ENCODE data around the gene CD248.
"Not testable (repeated sequence)": the region's sequence is repeated elsewhere in the genome, so short reads cannot be mapped to it uniquely, and the experiment has no call there.

CD248 gene

DNA sequence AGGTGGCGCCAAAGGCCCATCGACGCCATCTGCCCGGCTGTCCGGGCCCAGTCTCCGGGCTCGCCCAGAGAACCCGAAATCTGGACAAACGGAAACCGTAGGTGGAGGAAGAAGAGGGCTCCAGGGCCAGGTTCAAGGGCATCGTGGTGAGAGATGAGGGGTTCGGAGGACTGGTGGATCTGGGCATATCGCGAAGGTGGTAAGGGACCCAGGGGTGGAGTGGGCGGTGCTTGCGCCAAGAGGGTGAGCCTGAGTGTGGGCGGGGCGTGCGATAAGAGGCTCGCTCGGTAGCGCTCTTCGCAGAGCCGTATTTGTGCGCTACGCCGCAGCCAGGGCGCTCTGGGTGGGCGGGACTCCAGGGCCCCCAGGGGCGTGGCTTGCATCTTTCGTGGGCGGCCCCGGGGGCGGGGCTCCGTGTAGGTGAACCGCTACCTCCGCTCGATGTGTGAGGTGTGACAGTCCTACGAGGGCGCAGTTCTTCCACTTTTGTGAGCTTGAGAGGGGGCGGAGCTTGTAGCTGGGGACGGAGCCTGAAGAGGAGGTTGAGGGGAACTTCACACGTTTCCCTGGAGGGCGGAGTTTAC is 4.8 kb downstream of the CD248 start:
- DNase-seq: peak; percentile 98

DNA sequence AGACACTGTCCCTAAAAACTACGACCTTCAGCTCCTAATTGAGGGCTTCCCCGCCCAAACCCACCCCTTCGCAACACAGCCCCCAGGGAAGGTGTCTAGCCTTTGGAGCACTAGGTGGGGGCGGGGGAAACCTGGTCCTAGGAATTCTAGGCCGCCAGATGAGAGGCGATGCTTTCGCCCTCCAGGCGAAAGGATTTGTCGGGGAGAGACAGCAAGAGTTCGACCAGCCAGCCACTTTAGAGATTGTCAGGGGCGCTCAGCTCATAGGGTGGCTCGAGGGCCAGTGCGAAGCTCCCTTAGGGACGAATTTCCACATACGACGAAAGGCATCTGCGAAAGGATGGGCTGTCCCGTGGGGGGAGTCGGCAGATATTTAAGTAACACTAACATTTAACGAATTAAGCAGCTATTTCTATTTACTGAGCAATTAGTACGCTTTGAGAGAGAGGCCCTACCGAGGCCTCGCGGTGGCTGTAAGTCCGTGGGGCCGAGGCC is 5.3 kb downstream of the CD248 start:
- no peak for DNase-seq

DNA sequence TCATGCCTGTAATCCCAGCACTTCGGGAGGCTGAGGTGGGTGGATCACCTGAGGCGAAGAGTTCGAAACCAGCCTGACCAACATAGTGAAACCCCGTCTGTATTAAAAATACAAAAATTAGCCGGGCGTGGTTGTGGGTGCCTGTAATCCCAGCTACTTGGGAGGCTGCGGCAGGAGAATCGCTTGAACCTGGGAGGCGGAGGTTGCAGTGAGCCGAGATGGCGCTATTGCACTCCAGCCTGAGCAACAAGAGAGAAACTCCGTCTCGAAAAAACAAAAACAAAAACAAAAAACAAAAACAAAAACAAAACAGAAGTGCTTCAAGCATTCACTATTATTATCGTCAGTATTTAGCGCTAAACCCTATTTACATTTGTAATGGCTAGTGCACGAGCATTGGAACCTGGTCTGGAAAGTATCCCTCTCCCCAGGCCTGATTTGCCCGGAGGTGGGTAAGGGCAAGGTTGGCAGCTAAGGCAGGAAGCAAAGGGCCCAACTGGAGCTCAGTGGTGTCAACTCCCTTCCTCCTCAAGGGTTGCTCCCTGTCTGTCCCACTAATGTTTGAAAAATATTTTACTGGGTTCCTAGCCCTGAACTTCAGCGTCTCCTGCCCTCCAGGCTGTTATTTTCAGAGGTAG is 5.9 kb downstream of the CD248 start:
- not testable (repeated sequence) for DNase-seq

GRCh38 chr11:66310324-66310723 is 6.5 kb downstream of the CD248 start:
- no peak for DNase-seq

GRCh38 chr11:66309475-66309874 is 7.4 kb downstream of the CD248 start:
- DNase-seq: no peak

- DNase-seq: no peak
These were observed 14.2 kb downstream of the CD248 start for GRCh38 chr11:66302656-66303055.

DNA sequence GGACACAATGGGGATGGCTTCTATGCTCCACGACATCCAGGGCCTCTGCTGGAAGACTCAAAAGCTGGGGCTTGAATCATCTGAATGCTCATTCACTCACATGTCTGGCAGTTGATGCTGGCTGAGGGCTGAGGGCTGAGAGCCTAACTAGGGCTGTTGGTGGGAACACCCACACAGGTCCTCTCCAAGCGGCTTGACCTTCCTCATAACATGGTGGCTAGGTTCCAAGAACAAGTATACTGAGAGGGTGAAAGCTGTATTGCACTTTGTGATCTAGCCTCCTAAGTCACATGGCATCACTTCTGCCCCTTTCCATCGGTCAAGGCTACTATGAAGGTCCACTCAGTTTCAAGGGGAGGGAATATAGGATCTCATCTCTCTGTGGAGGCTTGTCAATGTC is 17.7 kb downstream of the CD248 start:
- no peak for DNase-seq

- DNase-seq: no peak
These were observed 19.2 kb downstream of the CD248 start for GRCh38 chr11:66297610-66298009.

DNA sequence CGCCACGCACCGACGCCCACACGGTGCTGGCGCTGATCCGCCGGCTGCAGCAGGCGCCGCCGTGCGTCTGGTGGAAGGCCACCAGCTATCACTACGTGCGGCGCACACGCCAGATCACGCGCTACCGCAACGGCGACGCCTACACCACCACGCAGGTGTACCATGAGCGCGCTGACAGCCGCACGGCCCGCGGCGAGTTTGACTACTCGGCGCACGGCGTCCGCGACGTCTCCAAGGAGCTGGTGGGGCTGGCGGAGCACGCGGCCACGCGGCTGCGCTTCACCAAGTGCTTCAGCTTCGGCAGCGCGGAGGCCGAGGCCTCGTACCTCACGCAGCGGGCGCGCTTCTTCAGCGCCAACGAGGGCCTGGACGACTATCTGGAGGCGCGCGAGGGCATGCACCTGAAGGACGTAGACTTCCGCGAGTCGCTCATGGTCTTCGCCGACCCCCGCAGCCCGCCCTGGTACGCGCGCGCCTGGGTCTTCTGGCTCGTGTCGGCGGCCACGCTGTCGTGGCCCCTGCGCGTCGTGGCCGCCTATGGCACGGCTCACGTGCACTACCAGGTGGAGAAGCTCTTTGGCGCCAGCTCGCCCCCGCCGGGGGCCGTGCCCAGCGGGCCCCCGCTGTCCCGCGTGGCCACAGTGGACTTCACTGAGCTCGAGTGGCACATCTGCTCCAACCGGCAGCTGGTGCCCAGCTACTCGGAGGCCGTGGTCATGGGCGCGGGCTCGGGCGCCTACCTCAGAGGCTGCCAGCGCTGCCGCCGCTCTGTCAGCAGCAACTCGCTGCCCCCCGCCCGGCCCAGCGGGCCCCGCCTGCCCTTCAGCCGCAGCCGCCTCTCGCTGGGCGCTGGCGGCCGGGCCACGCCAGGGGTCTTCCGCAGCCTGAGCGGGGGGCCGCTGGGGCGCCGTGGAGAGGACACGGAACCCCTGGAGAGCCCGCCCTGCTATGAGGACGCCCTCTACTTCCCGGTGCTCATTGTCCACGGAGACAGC is 21.9 kb downstream of the CD248 start:
- DNase-seq: no peak

- no peak for DNase-seq
These were observed 22.8 kb downstream of the CD248 start for GRCh38 chr11:66293777-66294625.

- DNase-seq: no peak
These were observed 23.5 kb downstream of the CD248 start for GRCh38 chr11:66293352-66293751.

DNA sequence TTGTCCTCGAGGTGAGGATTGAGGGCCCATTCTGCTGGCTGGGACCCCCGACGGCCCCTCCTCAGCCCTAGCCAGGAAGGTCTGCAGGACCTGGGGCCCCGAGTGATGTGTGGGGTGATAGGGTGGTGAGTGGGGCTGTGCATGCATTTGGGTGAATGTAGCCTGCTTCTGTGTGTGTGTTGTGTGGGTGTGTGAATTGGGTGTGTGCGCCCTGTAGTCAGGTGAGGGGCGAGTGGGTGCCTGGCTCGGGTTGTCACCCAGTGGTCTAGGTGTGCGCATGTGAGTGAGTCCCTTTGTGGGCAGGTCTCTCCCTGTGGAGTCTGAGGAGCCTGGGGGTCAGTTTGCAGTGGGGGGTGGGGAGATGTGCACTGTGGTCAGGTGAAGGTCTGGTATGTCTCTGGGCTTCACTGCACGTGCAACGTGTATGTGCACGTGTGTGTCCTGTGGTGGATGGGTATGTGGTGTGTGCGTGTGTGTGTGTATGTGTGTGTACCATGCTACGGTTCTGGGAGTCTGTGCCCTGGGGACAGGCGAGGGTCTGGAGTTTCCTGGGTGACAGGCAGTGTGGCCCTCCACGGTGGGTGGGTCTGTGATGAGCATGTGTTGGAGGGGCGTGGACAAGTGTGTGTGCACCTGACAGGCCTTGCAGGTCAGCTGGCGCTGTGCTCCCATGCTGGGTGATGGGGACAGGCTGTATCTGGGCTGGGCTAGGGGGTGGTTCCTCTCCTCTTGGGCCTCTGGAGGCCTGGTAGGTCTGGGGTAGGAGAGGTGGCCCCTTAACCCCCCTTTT is 24.1 kb downstream of the CD248 start:
- no peak for DNase-seq

DNA sequence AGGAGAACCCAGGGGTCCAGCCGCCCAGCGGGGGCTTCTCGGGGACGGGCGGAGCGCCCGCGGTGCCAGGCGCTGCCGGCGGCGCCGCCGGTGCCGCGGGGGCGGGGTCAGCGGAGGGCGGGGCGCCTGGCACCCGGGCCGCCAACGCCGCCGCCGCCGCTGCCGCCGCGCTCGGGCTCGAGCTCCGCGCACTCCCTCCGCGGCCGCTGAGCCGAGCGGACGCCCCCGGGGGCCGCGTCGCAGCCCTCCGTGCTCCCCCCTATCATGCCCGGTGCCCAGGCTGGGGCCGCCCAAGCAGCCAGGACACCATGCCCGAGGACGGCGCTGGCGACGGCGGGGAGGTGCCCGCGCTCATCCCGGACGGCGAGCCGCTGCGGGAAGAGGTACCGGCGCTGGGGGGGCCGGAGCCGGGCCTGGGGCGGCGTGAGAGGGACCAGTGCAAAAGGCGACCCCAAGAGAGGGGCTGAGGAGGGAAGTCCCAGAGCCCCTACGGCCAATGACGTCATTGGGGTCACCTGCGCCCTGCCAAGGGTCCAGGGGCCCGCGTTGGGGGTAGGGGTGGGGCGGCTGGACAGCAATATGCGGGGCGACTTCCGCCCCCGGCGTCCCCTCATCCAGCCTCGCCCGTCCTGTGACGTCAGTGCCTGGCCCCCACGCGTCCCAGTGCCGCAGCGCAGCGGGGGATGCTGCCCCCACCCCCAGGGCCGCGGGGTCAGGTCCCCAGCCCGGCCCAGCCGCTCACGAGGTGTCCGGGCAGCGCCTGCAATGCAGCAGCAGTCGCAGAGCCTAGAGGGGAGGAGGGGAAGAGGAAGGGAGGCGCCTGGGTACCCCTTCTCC is 24.9 kb downstream of the CD248 start, which contains the start of gene TMEM151A:
TSS of gene TMEM151A (plus strand) at position 189 of the 837 bp plus-strand sequence. CDS start at position 309, 120 bp downstream.
- DNase-seq: no peak

- DNase-seq: no peak
These were observed 25.5 kb downstream of the CD248 start for GRCh38 chr11:66291303-66291705.

- DNase-seq: no peak
These were observed 26.6 kb downstream of the CD248 start for GRCh38 chr11:66290330-66290621.

DNA sequence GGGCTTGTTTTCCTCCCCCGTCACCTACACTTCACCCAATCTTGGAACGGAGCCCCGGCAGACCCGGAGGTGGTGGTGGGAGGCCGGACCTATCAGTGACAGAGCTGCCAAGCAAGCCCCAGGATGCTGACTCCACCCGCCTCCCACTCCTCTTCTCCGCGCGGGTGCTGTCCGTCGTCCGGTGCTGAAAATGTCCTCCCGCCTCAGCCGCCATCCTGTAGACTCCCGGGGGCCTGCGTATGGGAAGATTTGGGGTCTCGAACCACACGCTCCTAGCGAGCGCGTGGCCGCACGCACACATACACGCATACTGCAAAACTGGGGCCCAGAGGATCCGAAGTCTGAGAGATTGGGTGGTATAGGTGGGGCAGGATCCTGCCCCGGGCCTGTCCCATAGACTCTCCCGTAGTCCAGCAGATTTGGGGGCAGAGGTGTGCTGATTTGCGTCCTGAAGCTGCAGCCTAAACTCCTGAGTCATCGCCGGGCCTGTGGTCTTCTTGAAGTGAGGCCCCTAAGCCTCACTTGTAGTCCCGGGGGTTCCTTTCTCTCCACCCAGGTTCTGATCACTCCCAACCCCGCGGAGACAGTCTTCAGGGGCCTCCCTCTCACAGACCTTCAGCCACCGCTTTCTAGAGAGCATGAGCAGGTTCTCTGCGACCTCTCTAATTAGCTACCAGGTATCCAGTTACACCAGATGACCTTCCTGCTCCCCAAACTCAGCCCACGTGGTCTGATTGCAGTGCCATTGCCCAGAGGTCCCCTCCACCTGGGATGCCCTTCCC is 27.1 kb downstream of the CD248 start:
- DNase-seq: peak; percentile 77

DNA sequence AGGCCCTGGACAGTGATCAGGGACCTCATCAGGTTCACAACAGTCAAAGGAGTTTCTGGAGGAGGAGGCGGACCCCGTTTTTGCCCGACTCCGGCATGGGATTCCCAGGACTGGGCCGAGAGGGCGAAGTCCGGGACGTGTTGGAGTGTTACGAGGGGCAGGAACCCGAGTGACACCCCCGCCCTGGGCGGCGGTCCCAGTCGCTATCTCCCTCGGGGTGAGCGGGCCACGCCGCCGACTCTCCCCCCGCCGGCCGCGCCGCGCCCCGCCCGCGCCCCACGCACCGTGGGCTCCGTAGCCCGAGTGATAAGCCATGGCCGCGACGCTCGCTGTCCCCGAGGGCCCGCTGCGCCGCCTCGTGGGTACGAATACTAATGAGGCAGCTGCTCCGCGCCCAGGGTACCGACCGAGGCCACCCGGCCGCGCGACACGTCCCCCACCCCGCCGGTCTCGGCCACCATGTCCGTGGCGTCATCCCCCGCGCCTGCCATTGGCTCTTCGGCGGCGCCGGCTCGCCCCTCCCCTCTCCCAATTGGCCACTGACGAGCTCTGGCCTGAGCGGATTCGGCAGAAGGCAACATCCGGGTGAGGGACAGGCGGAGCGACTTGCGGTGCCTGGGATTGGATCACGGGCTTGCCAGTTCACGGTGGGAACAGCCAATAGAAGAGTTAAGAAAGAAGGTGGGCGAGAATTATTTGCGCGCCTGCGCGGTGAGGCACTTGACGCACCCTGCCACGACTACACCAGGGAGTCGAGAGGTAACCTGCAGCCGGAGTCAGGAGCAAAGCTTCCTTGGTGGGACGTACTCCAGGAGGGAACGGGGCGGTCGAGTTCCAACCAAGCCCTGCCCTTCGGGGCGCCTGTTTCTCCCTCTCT is 27.9 kb downstream of the CD248 start, which contains the start of gene YIF1A:
TSS of gene YIF1A (minus strand) at position 473 of the 877 bp plus-strand sequence. CDS start at position 315, 158 bp downstream.
- DNase-seq: peak; percentile 100

DNA sequence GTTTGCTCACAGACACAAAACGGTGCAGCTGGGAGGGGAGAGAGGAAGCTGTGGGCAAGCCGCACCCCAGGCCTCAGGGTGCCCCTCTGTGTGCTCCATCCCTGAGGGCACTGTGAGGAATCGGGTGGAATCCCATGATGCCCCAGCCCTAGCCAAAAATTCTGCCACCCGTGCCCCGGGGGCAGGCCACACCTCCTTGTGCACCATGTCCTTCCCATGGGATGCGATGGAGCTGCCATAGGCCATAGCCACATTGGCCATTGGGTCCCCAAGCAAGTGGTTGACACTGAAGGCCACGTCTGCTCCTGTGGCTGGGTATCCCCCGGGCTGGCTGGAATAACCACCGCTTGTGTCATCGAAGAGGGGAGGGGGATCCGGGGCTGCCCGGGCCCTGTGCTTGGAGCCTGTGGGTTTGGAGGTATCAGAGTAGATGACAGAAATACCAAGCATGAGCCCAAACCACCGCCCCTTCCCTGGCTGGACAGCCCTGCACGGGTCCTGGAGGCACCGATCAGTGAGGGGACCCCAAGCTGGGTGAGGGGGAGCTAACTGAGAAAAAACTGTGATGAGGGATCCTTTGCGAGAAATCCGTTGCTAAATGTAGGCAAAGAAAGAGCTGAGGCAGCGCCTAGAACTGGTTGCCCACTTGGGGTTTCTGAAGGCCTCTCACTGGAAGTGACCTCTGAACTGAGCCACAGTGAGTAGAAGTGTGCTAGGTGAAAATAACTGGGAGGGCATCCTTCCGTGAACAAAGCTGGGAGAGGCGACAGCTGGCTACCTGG is 28.8 kb downstream of the CD248 start:
- DNase-seq: no peak

Data from CD4-positive, alpha-beta T cell treated with Interleukin-4 for 4 hours (primary cell).